Activated effector memory CD4-positive, alpha-beta T cell treated with Interleukin-2 at 50 U/mL for 16 hours (primary cell): ENCODE results near the gene WIPF1.

Experiments
- DNase-seq: peaks from one replicate; pipeline ENCODE4 v3.0.0-alpha.2; 2020

Gene WIPF1

DNA sequence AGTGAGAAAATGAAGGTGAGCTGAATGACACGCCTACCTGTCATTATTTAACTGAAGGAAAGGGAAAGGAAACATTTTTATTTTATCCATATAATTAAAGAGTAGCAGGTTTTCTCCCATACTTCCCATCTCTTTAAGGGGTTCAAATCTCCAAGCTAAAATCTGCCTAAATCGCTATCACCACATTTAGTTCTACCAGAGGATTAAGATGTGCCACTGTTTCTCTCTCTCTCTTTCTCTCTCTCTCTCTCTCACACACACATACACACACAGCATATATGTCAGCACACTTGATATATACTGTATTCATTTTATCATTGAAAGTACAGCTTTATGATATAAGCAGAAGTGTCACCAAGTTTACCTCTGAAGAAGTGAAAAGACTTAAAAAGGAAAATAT lies 3.1 kb downstream of the WIPF1 start:
- no peak for DNase-seq

DNA sequence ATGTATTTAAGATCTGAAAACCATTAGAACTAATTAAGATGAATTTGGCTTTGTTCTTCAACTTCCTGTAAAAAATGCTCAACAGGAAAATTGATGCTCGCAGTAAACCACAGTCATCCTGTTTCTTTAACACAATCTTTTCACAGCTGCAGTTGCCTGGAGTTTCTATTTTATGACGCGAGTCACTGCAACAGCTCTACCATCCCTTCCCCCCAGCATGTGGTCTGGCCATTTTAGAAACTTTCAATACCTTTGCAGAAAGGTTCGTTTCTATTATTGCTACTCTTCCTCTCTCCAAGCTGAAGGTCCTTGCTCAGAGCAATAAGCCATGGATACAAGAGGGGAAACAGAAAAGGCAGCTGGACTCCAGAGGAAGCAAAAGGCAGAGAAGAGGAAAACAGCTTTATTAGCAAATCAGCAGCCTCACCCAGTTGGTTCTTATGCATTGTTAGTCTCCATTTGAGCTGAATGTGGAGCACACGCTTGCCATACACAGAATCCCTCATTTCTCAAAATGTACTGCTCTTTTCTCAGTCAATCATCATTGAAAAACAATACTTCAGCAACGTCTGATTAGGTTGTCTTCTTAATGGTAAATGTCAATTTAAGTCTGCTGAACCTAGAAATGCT lies 3.9 kb downstream of the WIPF1 start:
- peak; percentile 42 for DNase-seq

DNA sequence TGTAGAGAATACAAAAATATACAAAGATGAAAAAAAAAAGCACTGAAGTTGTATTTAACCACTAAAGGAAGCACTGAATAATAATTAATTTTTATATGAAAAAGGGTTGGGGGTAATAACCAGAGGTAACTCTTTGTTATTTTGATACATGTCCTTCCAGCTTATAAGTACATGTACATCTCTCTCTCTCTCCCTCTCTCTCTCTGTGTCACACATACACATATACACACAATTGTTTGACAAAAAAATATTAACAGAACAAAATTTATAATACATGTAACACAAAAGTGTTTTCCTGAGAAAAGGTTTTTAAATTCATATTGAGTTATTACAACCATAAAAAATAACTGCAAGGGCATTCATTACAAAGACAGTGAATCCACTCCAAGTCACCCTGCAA lies 4.6 kb downstream of the WIPF1 start:
- no peak for DNase-seq

DNA sequence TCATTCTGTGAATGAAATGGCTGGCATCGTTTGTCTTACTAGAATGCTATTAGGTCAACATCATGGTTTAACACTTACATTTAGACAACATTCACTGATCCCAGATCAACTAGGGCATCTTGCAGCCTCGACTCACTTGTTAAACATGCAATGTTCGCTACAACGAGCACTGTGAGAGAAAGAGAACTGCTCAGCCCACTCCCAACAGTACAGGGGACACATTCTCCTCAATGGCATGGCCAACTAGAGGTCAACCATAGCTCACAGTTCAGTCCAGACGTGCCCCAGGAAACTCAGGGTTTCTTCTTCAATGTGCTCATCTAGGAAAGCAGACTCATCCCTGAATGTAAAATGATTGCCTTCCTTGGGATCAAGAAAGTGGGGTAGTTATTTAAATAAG lies 5.9 kb downstream of the WIPF1 start:
- DNase-seq = no peak

DNA sequence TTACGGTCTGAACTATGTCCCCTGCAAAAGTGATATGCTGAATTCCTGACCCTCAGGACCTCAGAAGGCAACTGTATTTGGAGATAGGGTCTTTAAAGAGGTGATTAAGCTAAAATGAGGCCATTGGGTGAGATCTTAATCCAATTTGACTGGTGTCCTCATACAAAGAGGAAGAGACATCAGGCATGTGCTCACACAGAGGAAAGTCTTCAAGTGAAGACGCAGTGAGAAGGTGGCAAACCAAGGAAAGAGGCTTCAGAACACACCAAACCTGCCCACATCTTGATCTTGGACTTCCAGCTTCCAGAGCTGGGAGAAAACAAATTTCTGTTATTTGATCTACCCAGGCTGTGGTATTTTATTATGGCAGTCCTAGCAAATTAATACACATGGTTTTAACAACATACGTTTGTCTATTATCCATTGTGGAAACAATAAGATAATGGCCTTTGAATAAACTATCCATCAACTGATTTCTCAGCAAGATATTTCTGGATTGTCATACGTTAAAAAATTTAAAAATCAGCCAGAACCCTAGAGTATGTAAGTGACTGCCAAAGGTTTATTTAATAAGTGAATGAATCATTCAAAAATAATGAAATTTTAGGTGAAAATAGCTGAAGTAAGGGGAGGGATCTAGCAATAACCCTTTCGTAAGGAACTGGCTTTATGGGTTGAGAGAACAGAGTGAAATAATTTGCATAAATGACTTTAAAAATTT lies 6.5 kb downstream of the WIPF1 start:
- no peak for DNase-seq

DNA sequence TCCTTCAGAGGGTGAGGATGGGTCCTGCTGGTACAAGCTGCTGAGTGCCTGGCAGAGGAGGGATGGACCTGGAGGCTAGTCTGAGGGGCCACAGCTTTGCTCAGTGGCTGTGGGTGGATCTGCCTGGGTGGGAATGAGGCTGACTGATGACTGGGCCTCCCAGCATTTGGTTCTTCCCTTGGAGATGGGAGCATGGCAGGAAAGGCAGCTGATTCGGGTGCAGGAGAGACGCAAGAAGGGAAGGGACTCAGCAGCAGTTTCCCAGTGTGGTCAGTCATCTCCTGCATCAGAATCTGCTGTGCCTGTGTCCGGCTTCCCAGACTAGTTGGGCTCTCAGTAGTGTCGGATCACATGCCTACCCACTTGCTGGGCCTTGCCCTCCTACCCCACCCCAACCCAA lies 7.3 kb downstream of the WIPF1 start:
- no peak for DNase-seq

DNA sequence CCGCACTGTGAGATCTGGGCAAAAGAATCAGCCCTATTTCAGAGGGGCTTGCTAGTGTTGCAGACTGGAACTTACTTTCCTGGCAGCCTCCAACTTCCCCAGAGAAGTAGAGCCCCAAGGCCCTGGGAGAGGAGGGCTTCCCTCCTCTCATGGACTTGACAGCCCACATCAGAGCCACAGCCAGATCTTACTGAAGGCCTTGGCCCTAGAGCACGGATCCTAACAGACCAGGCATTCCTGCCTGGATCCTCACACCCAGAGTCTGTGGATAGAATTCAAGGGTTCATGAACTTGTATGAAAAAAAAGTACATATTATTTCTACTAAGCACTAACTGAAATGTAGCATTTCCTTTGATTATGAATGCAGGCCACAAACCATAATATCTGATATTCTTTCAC lies 8.3 kb downstream of the WIPF1 start:
- no peak for DNase-seq

DNA sequence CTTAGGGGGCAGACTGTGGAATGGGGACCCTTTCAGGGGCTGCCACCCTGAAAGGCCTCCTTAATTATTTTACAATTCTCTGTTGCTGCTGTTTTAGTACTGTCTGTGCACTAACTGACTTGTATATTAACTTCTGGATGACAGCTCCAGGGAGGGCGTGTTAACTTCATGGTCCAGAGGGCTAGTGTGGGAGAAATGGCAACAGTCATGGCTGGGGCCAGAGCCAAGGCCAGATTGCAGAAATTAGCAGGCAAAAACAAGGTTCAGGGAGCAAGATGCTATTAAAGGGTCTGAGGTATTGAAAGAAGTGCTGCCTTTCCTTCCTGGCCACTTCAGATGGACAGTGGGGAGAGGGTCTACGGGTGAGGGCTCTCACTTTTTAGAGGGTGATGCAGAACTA lies 9.1 kb downstream of the WIPF1 start:
- no peak for DNase-seq

DNA sequence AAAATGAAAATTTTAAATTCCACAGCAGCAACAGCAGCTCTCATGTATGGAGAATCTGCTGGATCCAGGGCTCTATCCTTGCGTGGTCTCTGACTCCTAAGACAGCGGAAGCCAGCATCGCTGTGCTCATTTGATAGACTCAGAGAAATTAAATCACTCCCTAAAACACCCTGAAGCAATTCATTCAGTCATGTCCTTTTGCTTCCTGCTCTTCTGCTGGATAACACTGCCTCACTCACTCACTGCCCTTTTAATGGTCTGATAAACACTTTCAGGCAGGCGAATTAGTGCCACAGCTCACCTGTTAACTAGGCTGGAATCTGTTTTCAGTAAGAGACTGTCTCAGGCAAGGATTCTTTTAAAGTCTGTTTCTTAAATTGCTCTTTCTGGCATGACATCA lies 10.0 kb downstream of the WIPF1 start:
- no peak for DNase-seq

DNA sequence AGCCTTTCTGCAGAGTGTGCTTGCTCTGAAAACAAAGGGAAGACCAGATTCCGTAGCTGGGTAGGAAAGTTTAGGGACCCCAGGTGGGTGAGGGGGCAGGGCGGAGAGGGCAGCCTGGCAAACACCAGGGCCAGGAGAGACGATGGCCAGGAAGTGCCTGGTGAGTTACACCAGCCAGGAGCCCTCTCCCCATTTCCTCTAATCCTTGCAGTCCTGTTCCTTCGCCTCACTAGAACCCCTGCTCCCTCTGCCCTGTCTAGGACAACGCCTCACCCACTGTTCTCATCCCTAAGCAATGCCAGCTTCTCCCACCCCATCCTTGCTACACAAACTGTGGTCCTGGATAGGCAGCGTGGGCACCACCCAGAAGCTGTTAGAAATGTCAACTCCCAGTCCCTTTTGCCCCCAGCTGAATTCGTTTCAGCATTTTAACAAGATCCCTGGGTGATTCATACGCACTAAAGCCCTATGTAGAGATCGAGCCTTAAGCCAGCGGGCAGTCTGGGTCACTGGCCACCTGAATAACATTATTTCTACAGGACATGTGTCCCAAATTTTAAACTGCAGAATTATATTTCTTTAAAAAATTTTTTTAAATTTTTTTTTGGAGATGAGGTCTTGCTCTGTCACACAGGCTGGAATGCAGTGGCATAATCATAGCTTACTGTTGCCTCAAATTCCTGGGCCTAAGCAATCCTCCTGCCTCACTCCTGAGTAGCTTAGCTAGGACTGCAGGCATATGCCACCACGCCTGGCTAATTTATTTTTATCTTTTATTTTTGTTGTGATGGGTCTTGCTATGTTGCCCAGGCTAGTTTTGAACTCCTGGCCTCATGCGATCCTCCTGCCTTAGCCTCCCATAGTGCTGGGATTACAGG lies 10.9 kb downstream of the WIPF1 start:
- no peak for DNase-seq

DNA sequence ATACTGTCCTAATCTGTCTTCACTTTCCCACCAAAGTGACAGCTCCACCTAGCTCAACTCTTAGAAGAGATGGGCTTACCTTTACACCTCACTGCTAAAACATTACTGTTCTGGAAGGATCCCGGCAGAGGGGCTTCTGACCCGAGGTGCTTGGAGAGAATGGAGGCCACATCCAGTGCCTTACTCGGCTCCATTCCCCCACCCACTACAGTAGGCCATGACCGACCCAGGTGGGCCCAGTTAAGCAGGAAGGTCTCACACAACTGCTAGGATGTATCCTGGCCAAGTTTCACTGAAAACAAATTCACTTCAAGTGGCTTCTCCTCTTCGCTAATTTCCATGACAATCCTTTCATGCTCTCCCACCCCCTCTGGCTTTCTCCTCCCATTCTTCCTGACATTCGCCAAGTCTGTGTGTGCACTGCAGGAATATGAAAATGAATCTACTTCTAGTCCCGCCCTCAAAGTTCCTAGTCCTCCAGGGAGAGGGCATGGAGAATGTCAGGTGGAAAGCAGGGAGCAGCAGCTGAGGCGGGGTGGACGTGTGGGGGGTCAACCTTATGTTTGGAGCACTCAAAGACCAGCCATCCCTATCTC lies 11.8 kb downstream of the WIPF1 start:
- DNase-seq = no peak

DNA sequence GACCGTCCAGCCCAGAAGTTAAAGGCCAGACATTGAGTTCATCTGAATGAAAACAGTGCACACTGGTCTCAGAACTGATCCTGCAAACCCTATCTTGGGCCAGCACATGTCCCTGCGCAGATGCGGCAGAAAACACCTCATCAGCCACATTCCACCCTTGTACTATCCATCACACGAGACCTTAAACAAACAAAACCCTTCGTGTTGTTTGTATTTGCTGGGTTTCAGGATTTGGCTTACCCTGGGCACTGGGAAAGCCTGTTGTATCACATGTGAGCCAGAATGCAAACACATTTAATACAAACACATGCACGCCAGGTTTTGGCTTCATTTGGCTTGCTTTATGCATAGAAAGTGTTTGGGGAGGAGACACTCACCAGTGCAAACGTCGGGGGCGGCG lies 12.5 kb downstream of the WIPF1 start:
- no peak for DNase-seq

DNA sequence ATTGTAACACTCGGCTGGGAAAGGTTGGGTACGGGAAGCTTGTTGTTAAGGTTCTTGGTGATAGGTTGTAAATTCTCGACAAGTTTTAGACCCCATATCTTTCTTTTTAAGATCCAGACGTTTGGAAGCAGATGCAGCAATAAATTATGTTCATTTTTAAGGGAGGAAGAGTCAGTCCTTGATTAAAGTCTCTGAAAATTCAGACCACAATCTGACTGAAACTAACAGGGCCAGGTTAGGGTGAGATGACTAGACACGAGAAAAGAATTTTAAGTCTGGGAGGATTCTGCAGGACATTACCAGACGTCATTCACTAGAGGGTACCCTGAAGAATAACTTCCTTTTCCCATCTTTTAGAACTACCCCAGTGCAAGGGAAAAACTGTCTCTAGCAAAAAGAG lies 16.1 kb downstream of the WIPF1 start:
- no peak for DNase-seq

DNA sequence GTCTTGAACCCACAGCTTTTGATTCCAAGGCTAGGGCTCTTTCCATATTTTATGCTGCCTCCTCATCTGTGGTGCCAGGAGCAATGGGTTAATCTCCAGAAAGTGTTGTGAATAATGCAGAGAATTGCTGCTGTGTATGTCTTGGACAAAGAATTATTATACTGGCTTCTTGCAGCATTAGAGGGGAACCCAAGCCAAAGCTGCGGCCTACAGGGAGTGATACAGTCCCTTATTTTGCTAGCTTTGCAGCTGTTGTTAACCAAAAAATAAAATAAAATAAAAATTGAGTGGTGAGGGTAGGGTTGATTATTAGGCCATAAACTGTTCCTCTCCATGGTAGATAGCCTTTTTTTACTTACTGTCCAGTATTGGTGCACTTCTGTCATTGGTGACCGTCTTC lies 16.7 kb downstream of the WIPF1 start:
- DNase-seq = no peak

DNA sequence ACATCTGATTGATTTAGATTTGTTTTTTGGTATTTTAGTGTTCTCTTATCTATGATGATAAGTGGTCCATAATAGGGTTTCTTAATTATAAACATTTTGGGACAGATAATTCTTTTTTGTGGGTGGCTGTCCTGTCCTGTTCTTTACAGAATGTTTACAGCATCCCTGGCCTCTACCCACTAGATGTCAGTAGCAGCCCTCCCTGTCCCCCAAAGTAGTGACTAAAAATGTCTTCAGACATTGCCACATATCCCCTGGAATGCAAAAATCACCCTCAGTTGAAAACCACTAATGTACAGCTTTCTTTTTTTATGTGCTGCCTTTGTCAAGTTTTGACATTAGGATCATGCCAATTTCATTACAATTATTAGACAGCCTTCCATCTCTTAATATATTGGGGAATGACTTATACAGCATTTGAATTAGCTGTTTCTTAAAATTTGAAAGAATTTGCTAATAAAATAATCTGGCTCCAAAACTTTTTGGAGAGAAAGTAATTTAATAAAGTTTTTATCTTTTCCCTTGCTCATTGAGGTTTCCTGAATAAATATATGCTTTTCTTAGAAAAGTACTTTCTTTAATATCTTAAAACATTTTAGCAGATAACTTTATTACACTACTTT lies 19.5 kb downstream of the WIPF1 start:
- DNase-seq = peak; percentile 34

DNA sequence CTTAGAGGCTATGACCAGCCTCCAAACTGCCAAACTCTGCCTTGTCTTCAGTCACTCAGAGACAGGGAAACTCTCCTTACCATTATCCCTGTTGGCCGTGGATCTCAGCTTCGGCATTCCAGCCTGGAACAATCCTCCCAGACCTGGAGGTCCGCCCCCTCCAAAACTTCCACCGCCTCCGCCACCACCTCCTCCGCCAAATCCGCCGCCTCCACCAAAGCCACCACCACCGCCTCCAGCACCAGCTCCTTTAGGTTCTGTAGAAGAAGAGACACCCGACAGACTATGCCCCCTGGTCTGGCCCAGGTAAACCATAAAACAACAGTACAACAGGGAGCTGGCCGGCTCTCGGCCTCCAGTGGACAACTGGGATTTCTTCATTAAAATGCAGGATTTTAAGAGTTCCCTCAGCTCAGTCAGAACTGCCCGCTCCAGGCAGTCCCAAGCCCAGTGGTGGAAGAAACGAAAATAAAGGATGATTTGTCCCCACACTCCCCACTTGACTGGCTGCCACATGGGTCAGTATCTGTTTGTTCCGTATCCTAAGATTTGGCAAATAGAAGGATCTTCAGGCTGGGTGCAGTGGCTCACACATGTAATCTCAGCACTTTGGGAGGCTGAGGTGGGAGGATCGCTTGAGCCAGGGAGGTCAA lies 22.4 kb downstream of the WIPF1 start:
- no peak for DNase-seq

DNA sequence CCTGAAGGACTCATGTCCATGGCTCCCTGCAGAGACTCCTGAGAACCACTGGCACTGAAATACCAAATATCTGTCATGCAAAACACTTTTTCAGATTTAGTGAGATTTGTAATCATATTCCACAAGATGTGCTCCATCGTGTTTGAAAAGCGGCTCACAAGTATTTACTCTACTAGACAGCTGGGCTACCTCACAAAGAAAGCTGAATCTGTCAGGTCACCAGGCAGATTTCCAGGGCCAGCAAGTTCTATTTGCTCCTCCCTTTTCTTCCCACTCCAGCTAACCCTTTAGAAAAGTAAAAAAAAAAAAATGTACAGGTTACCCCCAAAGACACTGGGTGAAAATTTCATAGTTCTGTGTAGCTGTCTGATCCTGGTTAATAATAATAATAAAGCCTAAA lies 22.9 kb downstream of the WIPF1 start:
- DNase-seq = no peak

DNA sequence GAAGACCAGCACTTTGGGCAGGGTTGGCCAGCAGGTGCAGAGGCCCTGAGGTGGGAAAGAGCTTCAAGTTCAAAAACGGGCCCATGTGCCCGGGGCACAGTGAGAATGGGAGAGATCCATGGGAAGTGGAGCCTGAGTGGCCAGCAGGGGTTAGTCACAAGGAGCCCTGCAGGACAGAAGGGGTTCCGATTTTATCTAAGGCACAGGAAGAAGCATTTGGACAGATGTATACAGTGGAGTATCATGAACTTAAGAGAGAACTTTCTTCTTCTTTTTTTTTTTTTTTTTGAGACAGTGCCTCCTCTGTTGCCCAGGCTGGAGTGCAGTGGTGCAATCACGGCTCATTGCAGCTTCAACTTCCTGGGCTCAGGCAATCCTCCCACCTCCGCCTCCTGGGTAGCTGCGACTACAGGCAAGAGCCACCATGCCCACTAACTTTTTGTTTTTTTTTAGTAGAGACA lies 24.0 kb downstream of the WIPF1 start:
- DNase-seq = no peak

DNA sequence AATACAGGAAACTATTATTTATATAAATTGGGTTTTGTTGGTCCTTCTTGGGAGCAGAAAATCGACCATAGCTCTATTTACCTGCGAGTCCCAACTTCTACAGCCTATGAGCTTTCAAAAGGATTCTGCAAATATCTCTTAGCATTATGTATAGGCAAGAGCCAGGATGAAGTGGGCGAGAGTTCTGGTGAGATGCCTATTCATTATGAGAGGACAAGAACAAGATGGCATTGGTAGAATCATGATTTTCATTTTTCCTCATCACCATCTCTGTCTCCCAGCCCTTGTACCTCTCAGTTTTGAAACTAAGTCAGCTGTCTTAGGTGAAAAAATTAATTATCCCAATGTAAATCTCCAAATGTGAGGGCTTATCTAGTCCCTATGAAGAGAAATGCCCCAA lies 25.0 kb downstream of the WIPF1 start:
- DNase-seq = no peak

DNA sequence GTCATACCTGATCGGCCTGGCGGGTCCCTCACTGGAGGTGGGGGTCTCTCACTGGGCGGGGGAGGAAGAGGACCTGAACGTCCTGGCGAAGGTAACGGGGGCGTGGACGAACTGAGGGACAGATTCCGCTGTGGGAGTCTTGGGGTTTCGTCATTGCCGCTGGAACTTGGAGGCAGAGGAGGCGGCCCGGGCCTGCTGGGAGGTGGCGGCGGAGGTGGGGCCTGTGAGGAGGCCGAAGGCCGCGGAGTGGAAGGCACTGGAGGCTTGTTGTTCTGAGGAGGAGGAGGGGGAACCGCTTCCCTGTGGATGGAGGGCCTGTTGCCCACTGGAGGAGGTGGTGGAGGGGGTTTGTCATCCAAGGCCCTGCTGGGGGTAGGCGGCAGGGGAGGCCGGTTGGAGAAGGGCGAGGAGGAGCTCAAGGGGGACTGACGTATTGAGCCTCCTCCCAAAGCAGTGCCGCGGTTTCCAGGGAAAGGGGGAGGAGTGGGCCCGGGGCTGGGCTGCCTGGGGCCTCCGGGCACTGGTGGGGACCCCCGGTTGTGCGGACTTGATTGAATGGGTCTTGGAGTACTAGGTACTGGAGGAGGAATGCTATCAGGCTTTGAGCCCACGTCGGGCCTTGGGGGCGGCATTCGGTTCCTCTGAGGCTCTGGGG lies 25.8 kb downstream of the WIPF1 start:
- no peak for DNase-seq

DNA sequence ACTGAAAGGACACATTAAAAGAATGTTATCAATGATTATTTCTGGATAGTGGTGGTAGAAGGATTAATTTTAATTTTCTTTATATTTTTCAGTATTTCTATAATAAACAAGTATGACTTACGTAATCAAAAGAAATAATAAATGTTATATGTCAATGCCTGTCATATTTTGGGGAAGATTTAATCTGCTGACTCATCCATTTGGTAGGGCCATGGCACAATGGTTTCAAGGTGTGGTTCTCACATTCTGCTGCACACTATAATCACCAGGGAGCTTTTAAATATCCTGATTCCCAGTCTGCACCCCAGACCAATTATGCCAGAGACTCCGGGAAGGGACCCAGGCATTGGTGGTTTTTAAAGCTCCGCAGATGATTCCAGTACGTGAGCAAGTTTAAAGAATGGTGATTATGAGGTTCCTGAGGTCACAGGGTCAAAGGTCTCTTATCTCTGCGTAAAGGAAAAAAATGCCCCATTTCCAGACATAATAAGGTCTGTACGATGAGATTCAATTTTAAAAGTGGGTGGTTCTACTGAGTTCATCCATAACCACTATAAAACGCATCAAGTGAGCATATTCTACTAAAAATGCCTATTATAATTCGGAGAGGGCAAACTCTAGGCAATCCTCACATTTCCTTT lies 27.2 kb downstream of the WIPF1 start:
- DNase-seq = no peak
